Spleen (tissue), 7 donors: ENCODE results near the gene GSTA3.

Experiments
- CTCF ChIP-seq, 11 experiments: fragments of 200-600 bp in 7 of 11; fragments of 450-650 bp in 4 of 11; sonication (generic) in 4 of 11; IDR thresholded peaks in 8 of 11; conservative IDR thresholded peaks in 3 of 11; 1 replicate in 7 of 11; 2 replicates in 4 of 11; pipeline versions ENCODE4 v1.4.0 to v1.8.0; 2016 to 2021; ENCODE audit warnings: antibody characterized with exemption in 11 of 11, inconsistent platforms in 4 of 11, mild to moderate bottlenecking in 1 of 11
- POLR2A ChIP-seq, 3 donors: fragments of 450-650 bp; IDR thresholded peaks; one replicate each; pipeline ENCODE4 v1.5.1; 2017; ENCODE audit warnings: antibody characterized with exemption in 3 of 3, mild to moderate bottlenecking in 1 of 3
- donor health status: DM: no; HTN: no; CAD: no; lungs with moderate emphysema.
- donor health status: DM: no; HTN: no; CAD: no.
- donor health status: DM: no; HTN: no; CAD: no.

GRCh38 chr6:52887910-52888524, 21.5 kb downstream of the GSTA3 start:
- TF ChIP-seq POLR2A (IDR thresholded peaks at IDR 0.05) (no peak), CTCF (IDR thresholded peaks at IDR 0.05 in 8 of 11, conservative IDR thresholded peaks at IDR 0.05 in 3 of 11) (no peak)
